Stomach (tissue), 4 donors: ENCODE results near the gene SBF2.

Source experiments
- CTCF ChIP-seq, 7 experiments: fragments of 450-650 bp in 4 of 7; fragments of 200-600 bp in 3 of 7; sonication (generic) in 3 of 7; IDR thresholded peaks; one replicate each; pipeline ENCODE4 v1.5.1; 2016 to 2019; ENCODE audit warnings: antibody characterized with exemption in 7 of 7, control low read depth in 2 of 7, mild to moderate bottlenecking in 1 of 7
- POLR2A ChIP-seq, 4 donors: fragments of 450-650 bp; IDR thresholded peaks; one replicate each; pipeline ENCODE4 v1.6.1; 2016; ENCODE audit warnings: antibody characterized with exemption in 4 of 4, control low read depth in 2 of 4, mild to moderate bottlenecking in 1 of 4, moderate library complexity in 1 of 4
- POLR2AphosphoS5 ChIP-seq, 3 donors: sonication (generic); formaldehyde crosslinking; IDR thresholded peaks; one replicate each; pipeline ENCODE4 v1.6.1; 2016; ENCODE audit warnings: antibody characterized with exemption in 3 of 3

GRCh38 chr11:9905501-9905951, 388.5 kb downstream of the SBF2 start:
- TF ChIP-seq POLR2A (IDR thresholded peaks at IDR 0.05) = no peak
- TF ChIP-seq CTCF (IDR thresholded peaks at IDR 0.05) = no peak
- TF ChIP-seq POLR2AphosphoS5 (IDR thresholded peaks at IDR 0.05) = no peak
